ENCODE data around the gene SVIL.

Gene SVIL

DNA sequence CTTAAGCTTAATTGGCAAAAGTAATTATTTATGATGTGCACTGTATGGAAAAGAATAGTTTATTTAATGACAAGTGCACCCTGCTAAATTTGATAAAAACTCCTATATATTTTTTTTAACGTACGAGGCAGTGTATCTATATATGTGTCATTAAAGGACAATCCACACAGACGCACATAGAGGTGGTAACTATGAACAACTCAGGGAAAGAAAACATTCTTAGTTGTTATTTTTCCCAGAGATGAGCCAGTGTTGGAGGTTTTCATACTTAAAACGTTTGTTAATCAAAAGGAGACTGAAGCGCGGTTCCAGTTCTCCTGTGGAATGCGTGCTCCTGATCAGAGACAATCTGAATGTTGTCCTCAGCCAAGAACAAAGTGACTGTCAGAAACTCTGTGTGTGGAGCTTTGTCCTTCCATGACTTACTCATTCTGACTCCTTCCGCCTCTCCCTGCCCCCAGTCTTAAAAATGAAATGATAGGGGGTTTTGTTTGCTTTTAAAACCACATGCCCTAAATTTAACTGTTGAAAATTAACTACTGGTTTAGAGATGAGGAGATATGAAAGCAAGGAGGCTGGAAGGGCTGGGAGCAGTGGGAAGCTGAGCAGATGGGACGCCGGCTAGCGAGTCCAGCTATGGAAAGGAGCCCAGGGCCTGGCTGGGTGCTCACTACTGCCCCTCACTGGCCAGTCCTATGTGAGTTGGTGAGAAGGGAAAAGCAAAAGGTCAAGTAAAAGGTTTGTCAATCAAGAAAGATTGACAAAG, 99.6 kb downstream of the SVIL start:
- Histone ChIP-seq H3F3A (ENCODE audit: low read depth) (no peaks in the 10 kb centered on the region), H2AFZ (ENCODE audit: low read length) (no peak overlapping the region), H3K4me3 (ENCODE audit: low read length, poor library complexity, severe bottlenecking) (no peak overlapping the region), H3K4me1 (ENCODE audit: insufficient read depth, low read length, poor library complexity, severe bottlenecking) (peaks cover 7% of the 10 kb centered on the region), H3K9me2 (replicated peaks; ENCODE audit: low read depth, low read length) (no peaks in the 10 kb centered on the region), H3K79me2 (ENCODE audit: insufficient read depth, low read length) (no peaks in the 10 kb centered on the region), H3K4me2 (ENCODE audit: low read depth, low read length, poor library complexity, severe bottlenecking) (no peak overlapping the region), H3K36me3 (ENCODE audit: insufficient read depth, low read length) (no peaks in the 10 kb centered on the region), H3K9ac (ENCODE audit: low read depth, low read length, poor library complexity, severe bottlenecking) (no peak overlapping the region), H3K9me3 (ENCODE audit: insufficient read depth, low read depth, low read length) (no peaks in the 10 kb centered on the region), H4K20me1 (ENCODE audit: insufficient read depth, low read length, poor library complexity, severe bottlenecking) (no peaks in the 10 kb centered on the region), H3K27me3 (ENCODE audit: insufficient read depth, low read length, poor library complexity, severe bottlenecking) (no peaks in the 10 kb centered on the region)
- no peak for TF ChIP-seq EZH2phosphoT487 (IDR thresholded peaks at IDR 0.05; ENCODE audit: borderline replicate concordance)
- TF ChIP-seq, protein P1, sequence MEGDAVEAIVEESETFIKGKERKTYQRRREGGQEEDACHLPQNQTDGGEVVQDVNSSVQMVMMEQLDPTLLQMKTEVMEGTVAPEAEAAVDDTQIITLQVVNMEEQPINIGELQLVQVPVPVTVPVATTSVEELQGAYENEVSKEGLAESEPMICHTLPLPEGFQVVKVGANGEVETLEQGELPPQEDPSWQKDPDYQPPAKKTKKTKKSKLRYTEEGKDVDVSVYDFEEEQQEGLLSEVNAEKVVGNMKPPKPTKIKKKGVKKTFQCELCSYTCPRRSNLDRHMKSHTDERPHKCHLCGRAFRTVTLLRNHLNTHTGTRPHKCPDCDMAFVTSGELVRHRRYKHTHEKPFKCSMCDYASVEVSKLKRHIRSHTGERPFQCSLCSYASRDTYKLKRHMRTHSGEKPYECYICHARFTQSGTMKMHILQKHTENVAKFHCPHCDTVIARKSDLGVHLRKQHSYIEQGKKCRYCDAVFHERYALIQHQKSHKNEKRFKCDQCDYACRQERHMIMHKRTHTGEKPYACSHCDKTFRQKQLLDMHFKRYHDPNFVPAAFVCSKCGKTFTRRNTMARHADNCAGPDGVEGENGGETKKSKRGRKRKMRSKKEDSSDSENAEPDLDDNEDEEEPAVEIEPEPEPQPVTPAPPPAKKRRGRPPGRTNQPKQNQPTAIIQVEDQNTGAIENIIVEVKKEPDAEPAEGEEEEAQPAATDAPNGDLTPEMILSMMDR (conservative IDR thresholded peaks at IDR 0.05; ENCODE audit: low read length) = peak; percentile 77

GRCh38 chr10:29534590-29534989, 100.2 kb downstream of the SVIL start:
- no peaks in the 10 kb centered on the region for H3F3A ChIP-seq (ENCODE audit: low read depth)
- H3K4me3 ChIP-seq (ENCODE audit: low read length, poor library complexity, severe bottlenecking) = no peak overlapping the region
- no peaks in the 10 kb centered on the region for H3K27me3 ChIP-seq (ENCODE audit: insufficient read depth, low read length, poor library complexity, severe bottlenecking)
- H3K79me2 ChIP-seq (ENCODE audit: insufficient read depth, low read length) = no peaks in the 10 kb centered on the region
- no peaks in the 10 kb centered on the region for H3K9me3 ChIP-seq (ENCODE audit: insufficient read depth, low read depth, low read length)
- TF ChIP-seq, protein P1 (conservative IDR thresholded peaks at IDR 0.05; ENCODE audit: low read length) = no peak
- no peak for TF ChIP-seq EZH2phosphoT487 (IDR thresholded peaks at IDR 0.05; ENCODE audit: borderline replicate concordance)
- no peak overlapping the region for H3K4me2 ChIP-seq (ENCODE audit: low read depth, low read length, poor library complexity, severe bottlenecking)
- H3K9me2 ChIP-seq (replicated peaks; ENCODE audit: low read depth, low read length) = no peaks in the 10 kb centered on the region
- no peaks in the 10 kb centered on the region for H3K36me3 ChIP-seq (ENCODE audit: insufficient read depth, low read length)
- H4K20me1 ChIP-seq (ENCODE audit: insufficient read depth, low read length, poor library complexity, severe bottlenecking) = no peaks in the 10 kb centered on the region
- H3K9ac ChIP-seq (ENCODE audit: low read depth, low read length, poor library complexity, severe bottlenecking) = no peak overlapping the region
- peaks cover 7% of the 10 kb centered on the region for H3K4me1 ChIP-seq (ENCODE audit: insufficient read depth, low read length, poor library complexity, severe bottlenecking)
- H2AFZ ChIP-seq (ENCODE audit: low read length) = no peak overlapping the region

- H3K4me2 ChIP-seq (ENCODE audit: low read depth, low read length, poor library complexity, severe bottlenecking) = no peak overlapping the region
- no peaks in the 10 kb centered on the region for H3K27me3 ChIP-seq (ENCODE audit: insufficient read depth, low read length, poor library complexity, severe bottlenecking)
- no peaks in the 10 kb centered on the region for H4K20me1 ChIP-seq (ENCODE audit: insufficient read depth, low read length, poor library complexity, severe bottlenecking)
- no peak overlapping the region for H2AFZ ChIP-seq (ENCODE audit: low read length)
- TF ChIP-seq, protein P1 (conservative IDR thresholded peaks at IDR 0.05; ENCODE audit: low read length) = no peak
- no peak for TF ChIP-seq EZH2phosphoT487 (IDR thresholded peaks at IDR 0.05; ENCODE audit: borderline replicate concordance)
- no peak overlapping the region for H3K4me3 ChIP-seq (ENCODE audit: low read length, poor library complexity, severe bottlenecking)
- no peaks in the 10 kb centered on the region for H3K36me3 ChIP-seq (ENCODE audit: insufficient read depth, low read length)
- no peak overlapping the region for H3K9ac ChIP-seq (ENCODE audit: low read depth, low read length, poor library complexity, severe bottlenecking)
- no peaks in the 10 kb centered on the region for H3K9me2 ChIP-seq (replicated peaks; ENCODE audit: low read depth, low read length)
- no peaks in the 10 kb centered on the region for H3F3A ChIP-seq (ENCODE audit: low read depth)
- peaks cover 7% of the 10 kb centered on the region for H3K4me1 ChIP-seq (ENCODE audit: insufficient read depth, low read length, poor library complexity, severe bottlenecking)
- no peaks in the 10 kb centered on the region for H3K9me3 ChIP-seq (ENCODE audit: insufficient read depth, low read depth, low read length)
- H3K79me2 ChIP-seq (ENCODE audit: insufficient read depth, low read length) = no peaks in the 10 kb centered on the region
Observed at GRCh38 chr10:29533696-29534285, 101.0 kb downstream of the SVIL start.
